ENCODE measurements around the gene DFFA. TPM values are rescaled to one million over a fixed set of nuclear protein-coding genes. Genes with fewer than 3 reads are reported as not detected.

DFFA gene
- total RNA-seq, 4 donors from 2014 or later, result 7.5 to 31.6 (median 17.1) TPM

DNA sequence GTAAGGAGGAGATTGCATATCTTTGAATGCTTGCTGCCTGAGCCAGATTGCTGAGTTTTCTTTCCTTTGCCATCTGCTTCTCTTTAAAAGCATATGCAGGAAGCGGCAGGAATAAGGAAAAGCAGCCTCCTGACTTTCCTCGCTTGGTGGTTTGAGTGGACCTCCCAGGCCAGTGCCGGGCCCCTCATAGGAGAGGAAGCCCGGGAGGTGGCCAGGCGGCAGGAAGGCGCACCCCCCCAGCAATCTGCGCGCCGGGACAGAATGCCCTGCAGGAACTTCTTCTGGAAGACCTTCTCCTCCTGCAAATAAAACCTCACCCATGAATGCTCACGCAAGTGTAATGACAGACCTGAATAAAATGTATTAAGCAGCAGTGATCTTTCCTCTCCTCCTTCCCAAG, 21.0 kb downstream of the DFFA start:
- no peaks in the 10 kb centered on the region for H3K4me1 ChIP-seq
- WGBS, 2 donors (ENCODE audit: low coverage in 1 of 2), result 23 to 60% methylated on average over 1 to 10 of the region's 10 CpGs
- no peak overlapping the region for H3K27ac ChIP-seq
- in situ Hi-C loops (cut with MboI; ENCODE audit: low pct_ligation_motif_present in 1 of 4, low pct_unique_long_range_greater_than_20kb in 1 of 4, low sequenced_read_pairs in 3 of 4), result no loop called here
- intact Hi-C loops (cut with DNase I; ENCODE audit: low total_unique reads), result no loop called here
- TF ChIP-seq EP300 (IDR thresholded peaks at IDR 0.05; ENCODE audit: low read depth), result no peak
- no peak for TF ChIP-seq POLR2AphosphoS5 (IDR thresholded peaks at IDR 0.05)
- TF ChIP-seq, protein P1, sequence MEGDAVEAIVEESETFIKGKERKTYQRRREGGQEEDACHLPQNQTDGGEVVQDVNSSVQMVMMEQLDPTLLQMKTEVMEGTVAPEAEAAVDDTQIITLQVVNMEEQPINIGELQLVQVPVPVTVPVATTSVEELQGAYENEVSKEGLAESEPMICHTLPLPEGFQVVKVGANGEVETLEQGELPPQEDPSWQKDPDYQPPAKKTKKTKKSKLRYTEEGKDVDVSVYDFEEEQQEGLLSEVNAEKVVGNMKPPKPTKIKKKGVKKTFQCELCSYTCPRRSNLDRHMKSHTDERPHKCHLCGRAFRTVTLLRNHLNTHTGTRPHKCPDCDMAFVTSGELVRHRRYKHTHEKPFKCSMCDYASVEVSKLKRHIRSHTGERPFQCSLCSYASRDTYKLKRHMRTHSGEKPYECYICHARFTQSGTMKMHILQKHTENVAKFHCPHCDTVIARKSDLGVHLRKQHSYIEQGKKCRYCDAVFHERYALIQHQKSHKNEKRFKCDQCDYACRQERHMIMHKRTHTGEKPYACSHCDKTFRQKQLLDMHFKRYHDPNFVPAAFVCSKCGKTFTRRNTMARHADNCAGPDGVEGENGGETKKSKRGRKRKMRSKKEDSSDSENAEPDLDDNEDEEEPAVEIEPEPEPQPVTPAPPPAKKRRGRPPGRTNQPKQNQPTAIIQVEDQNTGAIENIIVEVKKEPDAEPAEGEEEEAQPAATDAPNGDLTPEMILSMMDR (IDR thresholded peaks at IDR 0.05), result no peak
- TF ChIP-seq POLR2A (IDR thresholded peaks at IDR 0.05), result no peak
- H3K4me3 ChIP-seq, result no peak overlapping the region
- H3K9me3 ChIP-seq, result no peaks in the 10 kb centered on the region
- H3K27me3 ChIP-seq, result no peaks in the 10 kb centered on the region
- DNase-seq, result no peak
- H3K36me3 ChIP-seq, result no peaks in the 10 kb centered on the region

DNA sequence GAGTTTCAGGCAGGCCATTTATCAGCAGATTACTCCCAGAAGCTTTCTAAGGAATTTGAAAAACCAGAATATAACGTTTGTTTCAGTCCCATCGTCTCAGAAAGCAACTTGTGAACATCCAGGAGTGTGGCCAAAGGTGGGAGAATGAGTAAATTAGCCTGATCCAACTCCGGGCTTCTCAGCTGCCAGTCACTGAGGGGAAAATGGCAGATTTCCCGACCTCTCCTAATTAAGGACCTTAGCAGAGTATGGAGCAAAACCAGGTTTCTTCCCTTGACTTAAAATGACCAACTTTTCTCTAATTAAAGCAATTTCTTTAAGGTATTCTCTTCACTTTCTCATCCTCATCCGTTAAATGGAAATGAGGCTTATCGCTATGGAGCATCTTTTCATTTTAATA, 21.5 kb downstream of the DFFA start:
- DNase-seq, result no peak
- Histone ChIP-seq H3K9me3 (no peaks in the 10 kb centered on the region), H3K27ac (no peak overlapping the region), H3K4me1 (no peaks in the 10 kb centered on the region), H3K4me3 (no peak overlapping the region), H3K27me3 (no peaks in the 10 kb centered on the region), H3K36me3 (no peaks in the 10 kb centered on the region)
- in situ Hi-C loops (cut with MboI; ENCODE audit: low pct_ligation_motif_present in 1 of 4, low pct_unique_long_range_greater_than_20kb in 1 of 4, low sequenced_read_pairs in 3 of 4) (no loop called here), intact Hi-C loops (cut with DNase I; ENCODE audit: low total_unique reads) (no loop called here)
- 57 to 59% methylated on average over 6 of the region's 6 CpGs for WGBS, 2 donors (ENCODE audit: low coverage in 1 of 2)
- TF ChIP-seq, protein P1 (IDR thresholded peaks at IDR 0.05), result no peak
- no peak for TF ChIP-seq EP300 (IDR thresholded peaks at IDR 0.05; ENCODE audit: low read depth)
- TF ChIP-seq POLR2A (IDR thresholded peaks at IDR 0.05), result no peak
- no peak for TF ChIP-seq POLR2AphosphoS5 (IDR thresholded peaks at IDR 0.05)

DNA sequence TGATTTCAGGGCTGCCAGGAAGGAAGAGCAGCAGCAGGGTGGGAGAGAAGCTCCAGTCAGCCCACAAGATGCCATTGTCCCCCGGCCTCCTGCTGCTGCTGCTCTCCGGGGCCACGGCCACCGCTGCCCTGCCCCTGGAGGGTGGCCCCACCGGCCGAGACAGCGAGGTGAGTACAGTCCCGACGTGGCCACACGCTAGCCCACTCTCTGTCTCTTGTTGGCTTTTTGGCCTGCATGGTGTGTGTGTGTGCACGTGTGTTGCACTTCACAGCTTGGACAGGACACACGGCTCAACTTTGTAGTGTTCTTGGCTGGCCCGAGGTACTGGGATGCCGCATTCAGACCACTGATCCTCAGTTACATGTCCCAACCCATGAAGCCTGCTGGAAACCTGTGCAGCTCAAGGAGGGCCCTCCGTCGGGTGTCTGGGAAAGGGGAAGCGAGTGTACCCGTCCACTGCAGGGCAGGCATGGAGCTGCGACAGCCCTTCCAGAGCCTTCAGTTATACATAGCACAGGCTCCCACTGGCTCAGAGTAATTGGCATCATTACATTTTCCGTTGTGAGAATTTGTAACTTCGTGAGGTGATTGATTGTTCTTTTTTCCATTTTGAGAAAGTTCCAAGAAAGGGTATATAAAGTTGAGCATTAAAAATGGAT, 22.0 kb downstream of the DFFA start:
- WGBS, 2 donors (ENCODE audit: low coverage in 1 of 2), result 60 to 82% methylated on average over 1 to 20 of the region's 21 CpGs

DNA sequence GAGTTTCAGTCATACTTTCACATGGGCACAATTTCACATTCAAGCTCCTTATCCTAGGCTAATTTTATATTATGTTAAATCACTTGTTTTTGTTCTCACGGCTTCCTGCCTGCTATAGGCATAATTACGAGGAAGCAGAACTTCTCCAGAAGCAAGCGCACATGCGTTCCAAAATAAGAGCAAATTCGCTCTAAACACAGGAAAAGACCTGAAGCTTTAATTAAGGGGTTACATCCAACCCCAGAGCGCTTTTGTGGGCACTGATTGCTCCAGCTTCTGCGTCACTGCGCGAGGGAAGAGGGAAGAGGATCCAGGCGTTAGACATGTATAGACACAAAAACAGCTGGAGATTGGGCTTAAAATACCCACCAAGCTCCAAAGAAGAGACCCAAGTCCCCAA, 22.6 kb downstream of the DFFA start, which contains the start of gene CORT:
CORT (plus strand) TSS at position 281 of the 400 bp plus-strand sequence. CDS start 193 bp downstream, outside the sequence.
- no peaks in the 10 kb centered on the region for H3K27me3 ChIP-seq
- WGBS, 2 donors (ENCODE audit: low coverage in 1 of 2), result 87 to 88% methylated on average over 5 to 10 of the region's 10 CpGs
- DNase-seq, result no peak
- in situ Hi-C loops (cut with MboI; ENCODE audit: low pct_ligation_motif_present in 1 of 4, low pct_unique_long_range_greater_than_20kb in 1 of 4, low sequenced_read_pairs in 3 of 4) (no loop called here), intact Hi-C loops (cut with DNase I; ENCODE audit: low total_unique reads) (no loop called here)
- H3K4me3 ChIP-seq, result no peak within 1 kb of the TSS
- no peak for TF ChIP-seq EP300 (IDR thresholded peaks at IDR 0.05; ENCODE audit: low read depth)
- TF ChIP-seq, protein P1 (IDR thresholded peaks at IDR 0.05), result no peak
- H3K36me3 ChIP-seq, result no peaks in the 10 kb centered on the region
- no peak within 1 kb of the TSS for H3K27ac ChIP-seq
- H3K4me1 ChIP-seq, result no peaks in the 10 kb centered on the region
- H3K9me3 ChIP-seq, result no peaks in the 10 kb centered on the region

More for the DNA sequence above, 22.0 kb downstream of the DFFA start:
- H3K9me3 ChIP-seq, result no peaks in the 10 kb centered on the region
- no peak for DNase-seq
- no peak overlapping the region for H3K4me3 ChIP-seq
- no peaks in the 10 kb centered on the region for H3K4me1 ChIP-seq
- intact Hi-C loops (cut with DNase I; ENCODE audit: low total_unique reads) (no loop called here), in situ Hi-C loops (cut with MboI; ENCODE audit: low pct_ligation_motif_present in 1 of 4, low pct_unique_long_range_greater_than_20kb in 1 of 4, low sequenced_read_pairs in 3 of 4) (no loop called here)
- no peak overlapping the region for H3K27ac ChIP-seq
- H3K27me3 ChIP-seq, result no peaks in the 10 kb centered on the region
- no peak for TF ChIP-seq EP300 (IDR thresholded peaks at IDR 0.05; ENCODE audit: low read depth)
- TF ChIP-seq, protein P1 (IDR thresholded peaks at IDR 0.05), result no peak
- no peak for TF ChIP-seq POLR2A (IDR thresholded peaks at IDR 0.05)
- TF ChIP-seq POLR2AphosphoS5 (IDR thresholded peaks at IDR 0.05), result no peak
- H3K36me3 ChIP-seq, result no peaks in the 10 kb centered on the region
